Upper lobe of left lung (tissue), 6 donors: ENCODE results near the gene DGKG. TPM values are rescaled to one million over a fixed set of nuclear protein-coding genes. Genes with fewer than 3 reads are reported as not detected.

Experiments
- ATAC-seq, 2 donors: fragments of 200-7000 bp; cut with Tn5 transposase; one replicate each; pipeline ENCODE4 v1.9.1; 2022; ENCODE audit warnings: mild to moderate bottlenecking in 2 of 2, moderate library complexity in 2 of 2; ENCODE audit not compliant: low FRiP score in 2 of 2
- DNase-seq, 2 donors: peaks; one replicate each; pipeline ENCODE4 v3.0.0-alpha.2; 2019 to 2020
- H3K27ac ChIP-seq, 4 donors: fragments of 200-600 bp; sonication (generic); one replicate each; pipeline ENCODE4 v1.5.1; 2016 to 2019
- H3K27me3 ChIP-seq, 4 donors: fragments of 200-600 bp; sonication (generic); one replicate each; pipeline ENCODE4 v1.5.1; 2017 to 2019
- H3K36me3 ChIP-seq, 4 donors: fragments of 200-600 bp; sonication (generic); one replicate each; pipeline ENCODE4 v1.5.1; 2016 to 2019
- H3K4me1 ChIP-seq, 4 donors: fragments of 200-600 bp; sonication (generic); one replicate each; pipeline ENCODE4 v1.5.1; 2018 to 2019
- H3K4me3 ChIP-seq, 4 donors: fragments of 200-600 bp; sonication (generic); one replicate each; pipeline ENCODE4 v1.5.1; 2017 to 2019; ENCODE audit warnings: mild to moderate bottlenecking in 2 of 4, moderate library complexity in 1 of 4
- H3K9me3 ChIP-seq, 4 donors: fragments of 200-600 bp; sonication (generic); one replicate each; pipeline ENCODE4 v1.5.1; 2018 to 2019
- EP300 ChIP-seq, 4 donors: sonication (generic); formaldehyde crosslinking; IDR thresholded peaks; one replicate each; pipeline ENCODE4 v1.5.1; 2017; ENCODE audit warnings: antibody characterized with exemption in 4 of 4, control low read depth in 2 of 4
- POLR2A ChIP-seq, 4 donors: fragments of 450-650 bp; IDR thresholded peaks; one replicate each; pipeline ENCODE4 v1.5.1; 2016 to 2017; ENCODE audit warnings: antibody characterized with exemption in 4 of 4, mild to moderate bottlenecking in 2 of 4
- POLR2AphosphoS5 ChIP-seq, 2 donors: sonication (generic); formaldehyde crosslinking; IDR thresholded peaks; one replicate each; pipeline ENCODE4 v1.5.1; 2017; ENCODE audit warnings: antibody characterized with exemption in 2 of 2
- WGBS, 2 donors: methylation state at CpG; one replicate each; pipeline ENCODE4 v1.1.5; 2017 to 2018; 5-methylcytosine and 5-hydroxymethylcytosine counted together
- total RNA-seq, 6 donors: library from RNA; depleted of rRNA in 4 of 6; stranded (reverse); fragments of >200 nt in 4 of 6; gene quantifications; one replicate each; pipeline versions ENCODE4 v1.1.0 to v1.2.1, GENCODE V29; 2016 to 2021
- TF ChIP-seq, protein P1 (sequence below), 6 experiments: fragments of 450-650 bp in 4 of 6; fragments of 200-600 bp in 2 of 6; sonication (generic) in 2 of 6; IDR thresholded peaks; one replicate each; pipeline ENCODE4 v1.5.1; 2016 to 2019; ENCODE audit warnings: antibody characterized with exemption in 6 of 6
- donor health status: DM: no; HTN: no; CAD: no; lungs with moderate emphysema.
- donor health status: DM: no; HTN: yes; CAD: no; lungs with severe emphysema.

Gene DGKG
- total RNA-seq, 6 donors from 2014 or later: 4.4 to 32.5 (median 6.5) TPM

GRCh38 chr3:186216900-186217819, 144.9 kb downstream of the DGKG start:
- peaks cover 3 to 10% (median 6%) of the 10 kb centered on the region in 4 donors for H3K4me1 ChIP-seq
- no peak overlapping the region for H3K4me3 ChIP-seq
- no peaks in the 10 kb centered on the region for H3K9me3 ChIP-seq
- DNase-seq: no peak
- H3K27me3 ChIP-seq: no peaks in the 10 kb centered on the region
- no peaks in the 10 kb centered on the region for H3K36me3 ChIP-seq
- no peak for ATAC-seq
- 82 to 83% methylated on average over 4 of the region's 4 CpGs for WGBS, 2 donors
- TF ChIP-seq POLR2AphosphoS5 (IDR thresholded peaks at IDR 0.05) (no peak), POLR2A (IDR thresholded peaks at IDR 0.05) (no peak), EP300 (IDR thresholded peaks at IDR 0.05) (no peak)
- TF ChIP-seq, protein P1, sequence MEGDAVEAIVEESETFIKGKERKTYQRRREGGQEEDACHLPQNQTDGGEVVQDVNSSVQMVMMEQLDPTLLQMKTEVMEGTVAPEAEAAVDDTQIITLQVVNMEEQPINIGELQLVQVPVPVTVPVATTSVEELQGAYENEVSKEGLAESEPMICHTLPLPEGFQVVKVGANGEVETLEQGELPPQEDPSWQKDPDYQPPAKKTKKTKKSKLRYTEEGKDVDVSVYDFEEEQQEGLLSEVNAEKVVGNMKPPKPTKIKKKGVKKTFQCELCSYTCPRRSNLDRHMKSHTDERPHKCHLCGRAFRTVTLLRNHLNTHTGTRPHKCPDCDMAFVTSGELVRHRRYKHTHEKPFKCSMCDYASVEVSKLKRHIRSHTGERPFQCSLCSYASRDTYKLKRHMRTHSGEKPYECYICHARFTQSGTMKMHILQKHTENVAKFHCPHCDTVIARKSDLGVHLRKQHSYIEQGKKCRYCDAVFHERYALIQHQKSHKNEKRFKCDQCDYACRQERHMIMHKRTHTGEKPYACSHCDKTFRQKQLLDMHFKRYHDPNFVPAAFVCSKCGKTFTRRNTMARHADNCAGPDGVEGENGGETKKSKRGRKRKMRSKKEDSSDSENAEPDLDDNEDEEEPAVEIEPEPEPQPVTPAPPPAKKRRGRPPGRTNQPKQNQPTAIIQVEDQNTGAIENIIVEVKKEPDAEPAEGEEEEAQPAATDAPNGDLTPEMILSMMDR (IDR thresholded peaks at IDR 0.05): no peak
- H3K27ac ChIP-seq: no peak overlapping the region

GRCh38 chr3:186214670-186215069, 147.4 kb downstream of the DGKG start:
- H3K9me3 ChIP-seq: no peaks in the 10 kb centered on the region
- DNase-seq (no peak), ATAC-seq (no peak)
- H3K4me3 ChIP-seq: no peak overlapping the region
- TF ChIP-seq POLR2AphosphoS5 (IDR thresholded peaks at IDR 0.05): no peak
- H3K4me1 ChIP-seq: peaks cover 8 to 23% (median 15%) of the 10 kb centered on the region in 4 donors
- WGBS, 2 donors: 88 to 93% methylated on average over 2 of the region's 2 CpGs
- no peak overlapping the region for H3K27ac ChIP-seq
- no peaks in the 10 kb centered on the region for H3K36me3 ChIP-seq
- H3K27me3 ChIP-seq: no peaks in the 10 kb centered on the region

DNA sequence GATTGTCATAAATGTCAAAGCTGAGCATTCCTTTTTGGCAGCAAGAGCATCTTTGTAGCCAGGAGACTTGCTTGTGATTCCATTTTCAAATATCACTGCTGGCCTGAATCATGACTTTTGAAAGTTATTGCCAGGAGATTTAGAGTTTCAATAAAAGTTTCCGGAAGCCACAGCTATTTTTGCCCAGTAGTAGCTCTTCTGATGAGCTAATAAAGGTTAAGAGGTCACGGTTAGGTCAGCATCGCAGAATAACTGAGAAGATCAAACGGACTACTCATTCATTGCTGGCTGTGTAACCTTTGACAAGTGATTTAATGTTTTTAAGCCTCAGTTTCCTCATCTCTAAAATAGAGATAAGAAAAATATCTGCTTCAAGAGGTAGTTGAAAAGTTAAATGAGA, 148.1 kb downstream of the DGKG start:
- DNase-seq (no peak), ATAC-seq (no peak)
- Histone ChIP-seq H3K9me3 (no peaks in the 10 kb centered on the region), H3K27me3 (no peaks in the 10 kb centered on the region), H3K36me3 (no peaks in the 10 kb centered on the region), H3K4me1 (peaks cover 8 to 26% (median 22%) of the 10 kb centered on the region in 4 donors), H3K4me3 (no peak overlapping the region), H3K27ac (no peak overlapping the region)
- 57 to 70% methylated on average over 4 of the region's 4 CpGs for WGBS, 2 donors
- TF ChIP-seq EP300 (IDR thresholded peaks at IDR 0.05) (no peak), POLR2AphosphoS5 (IDR thresholded peaks at IDR 0.05) (no peak), POLR2A (IDR thresholded peaks at IDR 0.05) (no peak)
- TF ChIP-seq, protein P1 (IDR thresholded peaks at IDR 0.05): no peak

DNA sequence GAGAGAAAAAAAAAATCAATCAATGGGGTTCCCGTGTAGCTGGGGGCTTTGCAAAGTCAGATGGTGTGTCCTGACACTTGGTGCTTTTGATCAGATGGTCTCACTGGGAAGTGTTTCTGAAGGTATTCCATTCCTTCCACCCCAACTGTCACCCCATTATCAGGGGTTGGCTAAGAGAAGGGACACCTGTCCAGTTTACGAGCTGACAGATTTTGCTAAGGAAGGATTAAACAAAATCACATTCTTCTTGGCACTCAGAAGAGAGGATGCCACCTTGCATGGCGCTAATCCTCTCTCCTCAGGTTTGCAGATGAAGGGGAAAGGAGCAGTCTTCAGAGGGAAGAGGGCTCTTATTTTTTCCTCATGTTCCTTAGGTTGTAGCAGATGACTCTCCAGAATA, 149.4 kb downstream of the DGKG start:
- H3K27ac ChIP-seq: no peak overlapping the region
- H3K4me3 ChIP-seq: no peak overlapping the region
- no peaks in the 10 kb centered on the region for H3K9me3 ChIP-seq
- 76 to 78% methylated on average over 3 of the region's 3 CpGs for WGBS, 2 donors
- no peak for ATAC-seq
- no peak for DNase-seq
- peaks cover 8 to 25% (median 20%) of the 10 kb centered on the region in 4 donors for H3K4me1 ChIP-seq
- no peaks in the 10 kb centered on the region for H3K27me3 ChIP-seq
- TF ChIP-seq, protein P1 (IDR thresholded peaks at IDR 0.05): no peak
- no peak for TF ChIP-seq POLR2AphosphoS5 (IDR thresholded peaks at IDR 0.05)
- no peak for TF ChIP-seq EP300 (IDR thresholded peaks at IDR 0.05)
- no peak for TF ChIP-seq POLR2A (IDR thresholded peaks at IDR 0.05)
- H3K36me3 ChIP-seq: no peaks in the 10 kb centered on the region

DNA sequence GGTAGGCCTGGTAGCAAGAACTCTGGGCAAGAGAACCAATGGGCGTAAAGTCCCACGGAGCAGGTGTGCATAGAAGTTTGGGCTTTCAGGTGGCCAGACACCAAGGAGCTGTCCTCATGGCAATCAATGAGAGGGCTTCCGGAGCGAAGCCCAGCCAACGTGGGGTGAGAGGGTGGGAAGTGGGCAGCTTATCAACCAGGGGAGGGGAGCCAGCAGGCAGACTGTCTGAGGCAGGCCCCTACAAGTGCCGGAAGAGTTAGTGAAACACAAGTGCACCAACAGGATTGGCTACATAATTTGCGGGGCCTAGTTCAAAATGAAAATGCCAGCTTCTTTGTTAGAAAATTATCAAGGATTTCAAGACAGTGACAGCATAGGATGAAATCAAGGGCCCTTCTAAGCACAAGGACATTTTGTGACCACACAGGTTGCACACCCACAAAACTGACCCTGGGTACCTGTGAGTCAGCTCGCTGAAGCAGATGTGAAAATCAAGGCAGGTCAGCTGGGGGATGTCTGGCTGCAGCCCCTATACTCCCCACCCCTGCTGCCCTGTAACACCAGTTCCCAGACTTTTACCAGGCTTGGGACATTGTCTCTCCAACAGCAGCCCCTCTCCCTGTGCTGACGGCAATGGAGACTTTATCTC, 151.1 kb downstream of the DGKG start:
- Histone ChIP-seq H3K4me3 (no peak overlapping the region), H3K9me3 (no peaks in the 10 kb centered on the region), H3K27ac (peak overlapping the region in 3 of 4 donors; percentile 37 to 66 (median 38)), H3K4me1 (peaks cover 8 to 25% (median 18%) of the 10 kb centered on the region in 4 donors), H3K36me3 (no peaks in the 10 kb centered on the region), H3K27me3 (no peaks in the 10 kb centered on the region)
- ATAC-seq (peak in 1 of 2 donors; percentile 8), DNase-seq (no peak)
- 77 to 95% methylated on average over 7 to 9 of the region's 9 CpGs for WGBS, 2 donors
- TF ChIP-seq EP300 (IDR thresholded peaks at IDR 0.05) (no peak), POLR2AphosphoS5 (IDR thresholded peaks at IDR 0.05) (no peak), POLR2A (IDR thresholded peaks at IDR 0.05) (no peak)
- TF ChIP-seq, protein P1 (IDR thresholded peaks at IDR 0.05): no peak
